ENCODE measurements around the gene MBTPS2. TPM values are rescaled to one million over a fixed set of nuclear protein-coding genes. Genes with fewer than 3 reads are reported as not detected.
"Not testable (repeated sequence)": the region's sequence is repeated elsewhere in the genome, so short reads cannot be mapped to it uniquely, and the experiment has no call there.

Gene MBTPS2
- total RNA-seq, 1 donor from 2014 or later: 15.0 TPM

- Mint-ChIP-seq H3K4me1 (no peaks in the 10 kb centered on the region), H3K4me3 (no peak overlapping the region)
Observed at GRCh38 chrX:21856504-21856903, 17.1 kb downstream of the MBTPS2 start.

DNA sequence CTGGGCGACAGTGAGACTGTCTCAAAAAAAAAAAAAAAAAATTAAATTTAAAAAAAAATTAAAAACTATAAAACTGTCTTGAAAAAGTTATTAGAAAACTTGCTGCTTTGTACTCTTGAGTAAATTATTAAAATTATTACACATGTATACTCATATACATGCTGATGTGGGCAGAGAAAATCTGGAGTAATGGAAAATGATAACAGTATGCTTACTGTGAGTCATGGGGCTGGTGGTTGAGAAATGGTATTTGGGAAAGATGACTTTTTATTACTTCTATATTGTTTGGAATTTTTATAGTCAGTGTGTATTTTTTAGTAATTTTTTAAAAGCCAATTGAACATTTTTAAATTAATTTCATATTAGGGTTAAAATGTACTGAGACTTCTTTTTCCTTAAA lies 23.8 kb downstream of the MBTPS2 start:
- no peaks in the 10 kb centered on the region for H3K36me3 Mint-ChIP-seq (ENCODE audit: low read depth)

More at GRCh38 chrX:21856504-21856903, 17.1 kb downstream of the MBTPS2 start:
- TF ChIP-seq CTCF (conservative IDR thresholded peaks at IDR 0.05): no peak
- DNase-seq (ENCODE audit: low read depth, low spot score): no peak
- Mint-ChIP-seq H3K27me3 (ENCODE audit: low read depth) (no peaks in the 10 kb centered on the region), H3K9me3 (no peaks in the 10 kb centered on the region), H3K36me3 (ENCODE audit: low read depth) (peaks cover 14% of the 10 kb centered on the region), H3K27ac (ENCODE audit: unreplicated experiment) (no peak overlapping the region)

GRCh38 chrX:21865436-21865835 lies 26.0 kb downstream of the MBTPS2 start:
- no peak overlapping the region for H3K4me3 Mint-ChIP-seq

More for the DNA sequence above, 23.8 kb downstream of the MBTPS2 start:
- DNase-seq (ENCODE audit: low read depth, low spot score): no peak
- no peaks in the 10 kb centered on the region for H3K27me3 Mint-ChIP-seq (ENCODE audit: low read depth)
- H3K9me3 Mint-ChIP-seq: no peaks in the 10 kb centered on the region
- no peak overlapping the region for H3K27ac Mint-ChIP-seq (ENCODE audit: unreplicated experiment)
- no peak for TF ChIP-seq CTCF (conservative IDR thresholded peaks at IDR 0.05)
- H3K4me1 Mint-ChIP-seq: no peaks in the 10 kb centered on the region
- H3K4me3 Mint-ChIP-seq: no peak overlapping the region

GRCh38 chrX:21870494-21870893 lies 31.1 kb downstream of the MBTPS2 start:
- DNase-seq (ENCODE audit: low read depth, low spot score): no peak
- Mint-ChIP-seq H3K27me3 (ENCODE audit: low read depth) (no peaks in the 10 kb centered on the region), H3K4me1 (peaks cover 9% of the 10 kb centered on the region), H3K36me3 (ENCODE audit: low read depth) (no peaks in the 10 kb centered on the region), H3K27ac (ENCODE audit: unreplicated experiment) (no peak overlapping the region), H3K4me3 (no peak overlapping the region), H3K9me3 (no peaks in the 10 kb centered on the region)
- no peak for TF ChIP-seq CTCF (conservative IDR thresholded peaks at IDR 0.05)

More at GRCh38 chrX:21865436-21865835, 26.0 kb downstream of the MBTPS2 start:
- DNase-seq (ENCODE audit: low read depth, low spot score): no peak
- no peaks in the 10 kb centered on the region for H3K36me3 Mint-ChIP-seq (ENCODE audit: low read depth)
- H3K27me3 Mint-ChIP-seq (ENCODE audit: low read depth): no peaks in the 10 kb centered on the region
- no peak overlapping the region for H3K27ac Mint-ChIP-seq (ENCODE audit: unreplicated experiment)
- H3K9me3 Mint-ChIP-seq: no peaks in the 10 kb centered on the region
- TF ChIP-seq CTCF (conservative IDR thresholded peaks at IDR 0.05): no peak
- H3K4me1 Mint-ChIP-seq: no peaks in the 10 kb centered on the region

GRCh38 chrX:21873063-21873775 lies 33.8 kb downstream of the MBTPS2 start:
- TF ChIP-seq CTCF (conservative IDR thresholded peaks at IDR 0.05): no peak
- Mint-ChIP-seq H3K9me3 (no peaks in the 10 kb centered on the region), H3K4me1 (peaks cover 9% of the 10 kb centered on the region), H3K27me3 (ENCODE audit: low read depth) (no peaks in the 10 kb centered on the region), H3K4me3 (no peak overlapping the region), H3K36me3 (ENCODE audit: low read depth) (no peaks in the 10 kb centered on the region), H3K27ac (ENCODE audit: unreplicated experiment) (peak overlapping the region; percentile 24)
- no peak for DNase-seq (ENCODE audit: low read depth, low spot score)

DNA sequence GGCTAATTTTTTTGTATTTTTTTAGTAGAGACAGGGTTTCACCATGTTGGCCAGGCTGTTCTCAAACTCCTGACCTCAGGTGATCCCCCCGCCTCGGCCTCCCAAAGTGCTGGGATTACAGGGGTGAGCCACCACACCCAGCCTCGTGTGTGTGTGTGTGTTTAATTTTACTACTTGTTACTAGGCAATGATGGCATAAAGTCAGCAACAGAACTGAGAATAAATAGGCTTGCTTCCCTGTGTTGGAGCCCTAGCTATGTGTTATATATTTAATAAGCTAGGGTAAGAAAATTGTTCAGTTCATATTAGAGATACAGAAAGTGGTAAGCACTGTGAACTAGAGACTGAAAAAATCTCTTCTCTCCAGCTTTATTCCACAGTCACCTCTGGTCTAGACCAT lies 34.8 kb downstream of the MBTPS2 start:
- H3K4me3 Mint-ChIP-seq; H3K9me3 Mint-ChIP-seq; H3K36me3 Mint-ChIP-seq (ENCODE audit: low read depth); H3K27me3 Mint-ChIP-seq (ENCODE audit: low read depth); DNase-seq (ENCODE audit: low read depth, low spot score); H3K4me1 Mint-ChIP-seq; H3K27ac Mint-ChIP-seq (ENCODE audit: unreplicated experiment): not testable (repeated sequence)
